ENCODE measurements around the gene U2AF2.

U2AF2 gene

GRCh38 chr19:55660404-55660803 lies 5.6 kb downstream of the U2AF2 start (continued):
- TF ChIP-seq ZNF488 (tag by site-specific recombination; IDR thresholded peaks at IDR 0.05) (no peak), ZNF785 (tag by site-specific recombination; IDR thresholded peaks at IDR 0.05) (no peak), ZNF501 (tag by site-specific recombination; IDR thresholded peaks at IDR 0.05) (no peak), ZNF596 (tag by site-specific recombination; IDR thresholded peaks at IDR 0.05) (no peak), ZBTB11 (tag by site-specific recombination; conservative IDR thresholded peaks at IDR 0.05; ENCODE audit: low read depth) (no peak), ZFP3 (tag by site-specific recombination; IDR thresholded peaks at IDR 0.05; ENCODE audit: low read depth) (no peak), ZNF18 (tag by site-specific recombination; IDR thresholded peaks at IDR 0.05) (no peak), ZNF623 (tag by site-specific recombination; IDR thresholded peaks at IDR 0.05) (no peak), ZNF398 (tag by site-specific recombination; IDR thresholded peaks at IDR 0.05) (no peak)

- Histone ChIP-seq H3K4me1 (ENCODE audit: control insufficient read depth, insufficient read depth, low read length) (peaks cover 11% of the 10 kb centered on the region), H3K4me3 (ENCODE audit: low read depth, low read length) (no peak overlapping the region), H3K9me3 (ENCODE audit: control insufficient read depth, insufficient read depth, low read depth, low read length) (no peaks in the 10 kb centered on the region), H3K27ac (ENCODE audit: extremely low read depth, low read depth, low read length) (no peak overlapping the region), H3K36me3 (ENCODE audit: control insufficient read depth in 2 of 2, insufficient read depth in 1 of 2, low read length in 2 of 2) (peaks cover 54 to 91% of the 10 kb centered on the region in 2 experiments)
- ChIA-PET POLR2A (no interaction called here), CTCF (interaction anchor here (1.7 kb wide), 1 partner anchor 10 kb away, joined by 10 read pairs; no protein-coding TSS in a partner anchor)
- TF ChIP-seq KLF8 (tag by site-specific recombination; IDR thresholded peaks at IDR 0.05): no peak
- no peak for TF ChIP-seq ZNF747 (tag by site-specific recombination; IDR thresholded peaks at IDR 0.05)
- no peak for TF ChIP-seq ZNF48 (tag by site-specific recombination; IDR thresholded peaks at IDR 0.05)
- no peak for TF ChIP-seq ZNF366 (tag by site-specific recombination; conservative IDR thresholded peaks at IDR 0.05)
- TF ChIP-seq, protein P1, sequence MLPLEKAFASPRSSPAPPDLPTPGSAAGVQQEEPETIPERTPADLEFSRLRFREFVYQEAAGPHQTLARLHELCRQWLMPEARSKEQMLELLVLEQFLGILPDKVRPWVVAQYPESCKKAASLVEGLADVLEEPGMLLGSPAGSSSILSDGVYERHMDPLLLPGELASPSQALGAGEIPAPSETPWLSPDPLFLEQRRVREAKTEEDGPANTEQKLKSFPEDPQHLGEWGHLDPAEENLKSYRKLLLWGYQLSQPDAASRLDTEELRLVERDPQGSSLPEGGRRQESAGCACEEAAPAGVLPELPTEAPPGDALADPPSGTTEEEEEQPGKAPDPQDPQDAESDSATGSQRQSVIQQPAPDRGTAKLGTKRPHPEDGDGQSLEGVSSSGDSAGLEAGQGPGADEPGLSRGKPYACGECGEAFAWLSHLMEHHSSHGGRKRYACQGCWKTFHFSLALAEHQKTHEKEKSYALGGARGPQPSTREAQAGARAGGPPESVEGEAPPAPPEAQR (tag by site-specific recombination; IDR thresholded peaks at IDR 0.05): no peak
- no peak for TF ChIP-seq ZNF19 (tag by site-specific recombination; IDR thresholded peaks at IDR 0.05; ENCODE audit: low read depth)
- TF ChIP-seq ZNF558 (tag by site-specific recombination; IDR thresholded peaks at IDR 0.05): no peak
Observed at GRCh38 chr19:55660991-55661390, 6.2 kb downstream of the U2AF2 start.

All from HEK293 (cell line).